HuH-7 (cell line): Measurements from ENCODE around the gene DNASE1L2.

Source experiments
- DNase-seq: peaks from one replicate; pipeline ENCODE4 v3.0.0; 2011; ENCODE audit warnings: low spot score

Gene DNASE1L2

DNA sequence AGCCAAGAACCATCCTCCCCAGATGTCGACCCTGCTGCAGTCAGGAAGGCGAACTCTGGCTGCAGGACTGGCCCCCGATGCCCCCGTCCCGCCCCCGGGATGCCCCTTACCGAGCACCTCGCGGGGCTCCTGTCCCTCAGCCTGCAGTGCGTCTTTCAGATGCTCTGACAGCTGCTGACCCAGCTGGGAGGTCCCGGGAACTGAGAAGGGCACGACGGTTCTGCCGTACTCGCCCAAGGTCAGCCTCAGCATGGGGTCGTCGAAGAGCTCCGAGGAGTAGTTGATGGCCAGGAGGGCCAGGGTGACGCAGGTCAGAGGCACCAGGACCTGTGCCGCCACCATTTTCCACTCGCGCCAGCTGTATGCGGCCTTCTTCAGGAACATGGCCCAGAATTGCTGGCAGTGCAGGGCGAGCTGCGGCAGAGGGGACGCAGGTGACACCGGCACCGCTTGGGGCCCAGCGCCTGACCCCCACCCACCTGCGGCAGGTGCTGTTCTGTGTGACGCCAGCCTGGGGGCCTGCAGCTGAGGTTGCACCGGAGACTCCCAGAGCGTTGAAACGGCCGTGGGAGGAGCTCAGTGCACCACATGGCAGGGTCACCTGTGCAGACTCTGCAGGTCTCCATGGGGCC lies 51.8 kb downstream of the DNASE1L2 start:
- no peak for DNase-seq
